GM23248 (cell line): ENCODE measurements around the gene NUBP1. TPM values are rescaled to one million over a fixed set of nuclear protein-coding genes. Genes with fewer than 3 reads are reported as not detected.

ENCODE experiments used
- DNase-seq: peaks from one replicate; pipeline ENCODE4 v3.0.0-alpha.2; 2015
- H2AFZ ChIP-seq: fragments of 200-600 bp; sonication (generic); 2 replicates; pipeline ENCODE4 v1.6.1; 2016; ENCODE audit warnings: antibody characterized with exemption
- H3F3A ChIP-seq: fragments of 200-600 bp; sonication (generic); 2 replicates; pipeline ENCODE4 v1.6.1; 2016; ENCODE audit warnings: mild to moderate bottlenecking, antibody characterized with exemption, mixed run types; ENCODE audit not compliant: insufficient read depth
- H3K27ac ChIP-seq: fragments of 200-600 bp; sonication (generic); 2 replicates; pipeline ENCODE4 v1.5.1; 2016; ENCODE audit warnings: mild to moderate bottlenecking
- H3K27me3 ChIP-seq: fragments of 200-600 bp; sonication (generic); replicated peaks from 2 replicates; pipeline ENCODE4 v1.6.1; 2016; ENCODE audit warnings: mild to moderate bottlenecking; ENCODE audit not compliant: insufficient read depth
- H3K36me3 ChIP-seq: fragments of 200-600 bp; sonication (generic); 2 replicates; pipeline ENCODE4 v1.6.1; 2016; ENCODE audit warnings: low read depth, mild to moderate bottlenecking
- H3K4me1 ChIP-seq: fragments of 200-600 bp; sonication (generic); 2 replicates; pipeline ENCODE4 v1.6.1; 2016; ENCODE audit warnings: mild to moderate bottlenecking; ENCODE audit not compliant: insufficient read depth
- H3K4me2 ChIP-seq: fragments of 200-600 bp; sonication (generic); one replicate; pipeline ENCODE4 v1.6.1; 2016; ENCODE audit warnings: mild to moderate bottlenecking; ENCODE audit not compliant: unreplicated experiment
- H3K4me3 ChIP-seq: fragments of 200-600 bp; sonication (generic); 2 replicates; pipeline ENCODE4 v1.5.1; 2016; ENCODE audit warnings: mild to moderate bottlenecking
- H3K79me2 ChIP-seq: fragments of 200-600 bp; sonication (generic); 2 replicates; pipeline ENCODE4 v1.6.1; 2016; ENCODE audit warnings: mild to moderate bottlenecking; ENCODE audit not compliant: insufficient read depth
- H3K9ac ChIP-seq: fragments of 200-600 bp; sonication (generic); 2 replicates; pipeline ENCODE4 v1.6.1; 2016; ENCODE audit warnings: mild to moderate bottlenecking
- H3K9me2 ChIP-seq: fragments of 200-600 bp; sonication (generic); 2 replicates; pipeline ENCODE4 v1.6.1; 2016; ENCODE audit warnings: mixed run types, mild to moderate bottlenecking, moderate library complexity; ENCODE audit not compliant: insufficient read depth
- H3K9me3 ChIP-seq: fragments of 200-600 bp; sonication (generic); one replicate; pipeline ENCODE4 v1.6.1; 2017; ENCODE audit warnings: low read depth
- H4K20me1 ChIP-seq: fragments of 200-600 bp; sonication (generic); 2 replicates; pipeline ENCODE4 v1.6.0; 2016; ENCODE audit not compliant: insufficient read depth
- EZH2 ChIP-seq: fragments of 200-600 bp; sonication (generic); IDR thresholded peaks from 2 replicates; pipeline ENCODE4 v1.6.1; 2018; ENCODE audit warnings: antibody characterized with exemption, mild to moderate bottlenecking; ENCODE audit not compliant: insufficient read depth, poor library complexity, severe bottlenecking
- EZH2phosphoT487 ChIP-seq: fragments of 200-600 bp; sonication (generic); IDR thresholded peaks from 2 replicates; pipeline ENCODE4 v1.6.1; 2018; ENCODE audit warnings: antibody characterized with exemption, moderate library complexity, mild to moderate bottlenecking, low read depth; ENCODE audit not compliant: insufficient read depth
- WGBS, 2 experiments: methylation state at CpG; one replicate each; pipeline ENCODE4 v1.1.6; 2015 to 2017; ENCODE audit warnings: low lambda C conversion rate in 2 of 2, low coverage in 1 of 2; ENCODE audit errors: missing lambda C conversion rate in 2 of 2; 5-methylcytosine and 5-hydroxymethylcytosine counted together
- in situ Hi-C: fragments of 300-500 bp; cut with MboI; formaldehyde crosslinking; loops from 2 replicates; pipeline ENCODE4 v1.15.0; 2020
- polyA plus RNA-seq: library from polyadenylated mRNA; unstranded; fragments of >200 nt; fragmentation: Nextera tagmentation; extraction: Ambion mirVana; gene quantifications from 2 replicates; pipeline ENCODE4 v1.2.1, GENCODE V29; 2016
- total RNA-seq: library from RNA; depleted of rRNA; stranded (reverse); fragments of >200 nt; shearing (Covaris generic); gene quantifications from 2 replicates; pipeline ENCODE4 v1.2.3, GENCODE V29; 2014

NUBP1 gene
- total and polyA plus RNA-seq, 2 experiments from 2014 or later = 19.1 to 22.3 TPM

- Histone ChIP-seq H3K9me3 (no peaks in the 10 kb centered on the region), H3F3A (no peaks in the 10 kb centered on the region), H3K9me2 (no peaks in the 10 kb centered on the region), H3K4me2 (no peak overlapping the region), H3K4me1 (no peaks in the 10 kb centered on the region), H3K9ac (no peak overlapping the region), H3K4me3 (no peak overlapping the region), H3K36me3 (peaks cover 5% of the 10 kb centered on the region; the same call in 1 of the 2 replicates), H4K20me1 (no peaks in the 10 kb centered on the region), H3K27me3 (no peaks in the 10 kb centered on the region), H3K27ac (no peak overlapping the region), H3K79me2 (no peaks in the 10 kb centered on the region), H2AFZ (no peak overlapping the region)
- 93 to 96% methylated on average over 3 of the region's 3 CpGs for WGBS, 2 experiments
- DNase-seq = no peak
- in situ Hi-C loops = loop anchor here (10.0 kb wide), 1 partner anchor 154 kb away; no protein-coding TSS in a partner anchor
- TF ChIP-seq EZH2 = no peak
- TF ChIP-seq EZH2phosphoT487 = no peak
These were observed 17.2 kb downstream of the NUBP1 start for GRCh38 chr16:10760858-10761257.

GRCh38 chr16:10761373-10761772, 17.7 kb downstream of the NUBP1 start:
- no peaks in the 10 kb centered on the region for H4K20me1 ChIP-seq
- peaks cover 5% of the 10 kb centered on the region; the same call in 1 of the 2 replicates for H3K36me3 ChIP-seq
- no peak for DNase-seq
- WGBS, 2 experiments = 82% methylated on average over 8 of the region's 8 CpGs
- H3K27me3 ChIP-seq = no peaks in the 10 kb centered on the region
- no peaks in the 10 kb centered on the region for H3K4me1 ChIP-seq
- H3K4me3 ChIP-seq = no peak overlapping the region
- TF ChIP-seq EZH2 (no peak), EZH2phosphoT487 (no peak)
- no peaks in the 10 kb centered on the region for H3K9me2 ChIP-seq
- no peak overlapping the region for H3K4me2 ChIP-seq
- H3F3A ChIP-seq = no peaks in the 10 kb centered on the region
- no peak overlapping the region for H3K9ac ChIP-seq
- no peaks in the 10 kb centered on the region for H3K79me2 ChIP-seq
- no peaks in the 10 kb centered on the region for H3K9me3 ChIP-seq
- in situ Hi-C loops = loop anchor here (10.0 kb wide), 1 partner anchor 153 kb away; no protein-coding TSS in a partner anchor
- H2AFZ ChIP-seq = no peak overlapping the region
- H3K27ac ChIP-seq = no peak overlapping the region

- H3K4me2 ChIP-seq = no peak overlapping the region
- no peaks in the 10 kb centered on the region for H3F3A ChIP-seq
- no peaks in the 10 kb centered on the region for H3K9me2 ChIP-seq
- H3K27me3 ChIP-seq = no peaks in the 10 kb centered on the region
- no peak overlapping the region for H3K9ac ChIP-seq
- H3K27ac ChIP-seq = no peak overlapping the region
- no peak overlapping the region for H3K4me3 ChIP-seq
- H3K36me3 ChIP-seq = peaks cover 5% of the 10 kb centered on the region; the same call in 1 of the 2 replicates
- in situ Hi-C loops = loop anchor here (10.0 kb wide), 1 partner anchor 152 kb away; no protein-coding TSS in a partner anchor
- H4K20me1 ChIP-seq = no peaks in the 10 kb centered on the region
- no peak overlapping the region for H2AFZ ChIP-seq
- no peak for DNase-seq
- H3K4me1 ChIP-seq = no peaks in the 10 kb centered on the region
- no peaks in the 10 kb centered on the region for H3K79me2 ChIP-seq
- WGBS, 2 experiments = 94 to 99% methylated on average over 14 to 35 of the region's 35 CpGs
- TF ChIP-seq EZH2 = no peak
- H3K9me3 ChIP-seq = no peaks in the 10 kb centered on the region
These were observed 18.8 kb downstream of the NUBP1 start for GRCh38 chr16:10762336-10763016.

- Histone ChIP-seq H3K27me3 (no peaks in the 10 kb centered on the region), H3K4me1 (no peaks in the 10 kb centered on the region), H3K4me2 (no peak overlapping the region), H2AFZ (no peak overlapping the region), H3K79me2 (no peaks in the 10 kb centered on the region), H3K9me2 (no peaks in the 10 kb centered on the region), H3K9ac (no peak overlapping the region), H3K4me3 (no peak overlapping the region), H3F3A (no peaks in the 10 kb centered on the region), H3K36me3 (peaks cover 5% of the 10 kb centered on the region; the same call in 1 of the 2 replicates), H3K27ac (no peak overlapping the region), H3K9me3 (no peaks in the 10 kb centered on the region), H4K20me1 (no peaks in the 10 kb centered on the region)
- 96 to 100% methylated on average over 7 of the region's 7 CpGs for WGBS, 2 experiments
- in situ Hi-C loops = loop anchor here (10.0 kb wide), 1 partner anchor 151 kb away; no protein-coding TSS in a partner anchor
- no peak for DNase-seq
- TF ChIP-seq EZH2 = no peak
- TF ChIP-seq EZH2phosphoT487 = no peak
These were observed 19.8 kb downstream of the NUBP1 start for GRCh38 chr16:10763456-10763855.

- no peak overlapping the region for H3K9ac ChIP-seq
- no peaks in the 10 kb centered on the region for H3K36me3 ChIP-seq
- no peak overlapping the region for H3K4me3 ChIP-seq
- no peak overlapping the region for H3K4me2 ChIP-seq
- no peak for DNase-seq
- H3K27ac ChIP-seq = no peak overlapping the region
- no peaks in the 10 kb centered on the region for H3K4me1 ChIP-seq
- H3K9me3 ChIP-seq = no peaks in the 10 kb centered on the region
- H4K20me1 ChIP-seq = no peaks in the 10 kb centered on the region
- TF ChIP-seq EZH2phosphoT487 = no peak
- TF ChIP-seq EZH2 = no peak
- H3K27me3 ChIP-seq = no peaks in the 10 kb centered on the region
- in situ Hi-C loops = loop anchor here (10.0 kb wide), 1 partner anchor 149 kb away; no protein-coding TSS in a partner anchor
- no peak overlapping the region for H2AFZ ChIP-seq
- H3K9me2 ChIP-seq = no peaks in the 10 kb centered on the region
- 76 to 90% methylated on average over 4 of the region's 4 CpGs for WGBS, 2 experiments
- no peaks in the 10 kb centered on the region for H3F3A ChIP-seq
- H3K79me2 ChIP-seq = no peaks in the 10 kb centered on the region
These were observed 22.1 kb downstream of the NUBP1 start for GRCh38 chr16:10765772-10766171.
